ENCODE results near the gene VSIG1.
A peak's percentile ranks its signal among the peaks of the same experiment; 100 is the strongest.

Gene VSIG1

GRCh38 chrX:108044554-108045256 is at the start of gene VSIG1:
Gene VSIG1 (plus strand): TSS chrX:108045065. CDS start chrX:108045131, 66 bp downstream.
- DNase-seq (ENCODE audit: low spot score): no peak

- no peak for DNase-seq (ENCODE audit: low spot score)
Observed at GRCh38 chrX:107996124-107996523, 48.7 kb upstream of the VSIG1 start.

DNA sequence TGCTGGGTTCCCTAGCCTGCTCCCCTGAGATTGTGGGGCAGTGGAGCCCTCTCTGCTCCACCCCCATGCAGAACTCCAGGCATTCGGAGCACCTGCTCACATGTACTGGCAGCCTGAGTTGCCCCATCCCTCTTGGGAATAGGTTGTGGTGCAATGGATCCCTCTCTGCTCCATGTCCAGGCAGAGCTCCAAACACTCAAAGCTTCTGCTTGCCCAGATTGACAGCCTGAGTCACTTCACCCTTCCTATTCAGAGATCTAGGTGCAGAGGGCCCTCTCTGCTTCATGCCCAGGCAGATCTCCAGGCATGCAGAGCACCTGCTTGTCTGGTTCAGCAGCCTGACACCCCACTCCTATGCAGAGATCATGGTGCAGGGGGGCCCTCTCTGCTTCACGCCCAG is 44.1 kb upstream of the VSIG1 start:
- no peak for DNase-seq (ENCODE audit: low spot score)

- DNase-seq (ENCODE audit: low spot score): peak; percentile 68
Observed at GRCh38 chrX:108001218-108001814, 43.5 kb upstream of the VSIG1 start.

DNA sequence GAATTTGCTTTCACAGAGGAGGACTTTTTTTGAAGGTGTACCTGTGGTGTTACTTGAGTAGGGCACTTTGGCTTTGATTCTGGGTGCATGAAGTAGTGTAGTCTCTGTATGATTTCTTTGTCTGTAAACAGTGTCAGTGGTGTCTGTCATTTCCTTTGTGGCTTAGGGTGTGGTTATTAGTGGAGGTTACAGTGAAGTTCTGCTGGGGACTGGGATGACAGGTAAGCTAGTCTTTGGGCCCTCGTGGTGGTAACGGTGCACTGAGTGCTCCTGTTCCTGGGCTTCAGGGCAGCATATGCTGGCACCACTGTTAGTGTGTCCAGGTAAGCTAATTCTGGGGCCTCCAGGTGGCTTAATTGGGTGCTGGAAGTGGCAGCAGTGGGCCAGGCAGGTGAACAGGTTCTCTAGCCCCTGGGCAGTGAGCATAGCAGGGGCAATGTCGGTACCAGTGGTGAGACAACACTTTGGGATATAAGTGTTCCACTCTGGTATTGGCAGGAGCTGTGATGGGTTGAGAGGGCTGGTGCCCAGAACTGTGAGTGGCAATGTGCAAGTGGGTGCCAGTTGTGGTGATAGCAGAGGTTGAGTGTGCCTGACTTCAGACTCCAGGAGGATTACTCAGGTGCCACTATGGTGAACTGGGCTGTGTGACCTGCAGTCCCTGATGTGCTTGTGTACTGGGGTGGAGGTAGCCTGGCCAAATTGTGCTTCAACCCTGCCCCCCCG is 26.0 kb upstream of the VSIG1 start:
- no peak for DNase-seq (ENCODE audit: low spot score)

GRCh38 chrX:108019382-108019875 is 25.4 kb upstream of the VSIG1 start:
- no peak for DNase-seq (ENCODE audit: low spot score)

DNA sequence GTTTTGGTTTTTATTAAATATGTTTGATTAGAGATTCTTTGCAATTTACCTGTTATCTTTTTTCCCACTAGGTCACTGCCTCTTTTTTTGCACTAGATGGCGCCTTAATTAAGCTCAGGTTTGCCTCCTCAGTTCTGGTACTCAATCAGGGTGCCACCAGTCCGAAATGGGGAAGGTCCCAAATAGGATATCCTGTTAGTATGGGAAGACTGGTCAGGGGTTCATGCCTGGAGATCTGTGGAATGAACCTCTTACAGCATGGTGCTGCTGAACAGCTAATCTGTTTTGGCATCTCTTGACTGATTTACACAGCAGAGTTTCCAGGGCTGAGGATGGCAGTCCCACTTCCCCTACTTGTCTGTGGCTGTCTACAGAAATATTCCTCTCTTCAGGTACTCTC is 24.2 kb upstream of the VSIG1 start:
- DNase-seq (ENCODE audit: low spot score): peak; percentile 51

- DNase-seq (ENCODE audit: low spot score): no peak
Observed at GRCh38 chrX:108022491-108023089, 22.3 kb upstream of the VSIG1 start.

- DNase-seq (ENCODE audit: low spot score): no peak
Observed at GRCh38 chrX:108025376-108025775, 19.5 kb upstream of the VSIG1 start.

GRCh38 chrX:108025954-108026600 is 18.8 kb upstream of the VSIG1 start:
- no peak for DNase-seq (ENCODE audit: low spot score)

GRCh38 chrX:108028854-108029253 is 16.0 kb upstream of the VSIG1 start:
- no peak for DNase-seq (ENCODE audit: low spot score)

GRCh38 chrX:108029928-108030711 is 14.7 kb upstream of the VSIG1 start:
- DNase-seq (ENCODE audit: low spot score): no peak

- no peak for DNase-seq (ENCODE audit: low spot score)
Observed at GRCh38 chrX:108032944-108033343, 11.9 kb upstream of the VSIG1 start.

DNA sequence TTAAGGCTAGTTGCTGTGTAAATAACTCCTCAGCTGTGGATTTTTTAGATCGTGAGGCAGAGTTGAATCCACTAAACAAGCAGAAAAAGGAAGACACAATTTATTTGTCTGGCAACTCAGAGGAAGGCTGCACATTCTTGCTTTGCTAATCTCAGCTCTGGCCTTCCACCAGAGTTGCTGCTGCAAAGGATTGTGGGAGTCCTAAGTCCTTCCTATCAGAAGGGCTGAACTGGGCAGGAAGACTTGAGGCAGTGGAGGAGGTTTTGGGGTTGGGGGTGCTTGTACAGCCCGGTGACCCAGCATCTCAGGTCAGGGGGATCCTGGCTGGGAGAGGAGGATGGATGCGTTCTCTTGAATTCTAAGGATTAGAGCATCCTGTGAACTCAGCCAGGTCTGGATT is 11.0 kb upstream of the VSIG1 start:
- DNase-seq (ENCODE audit: low spot score): no peak

DNA sequence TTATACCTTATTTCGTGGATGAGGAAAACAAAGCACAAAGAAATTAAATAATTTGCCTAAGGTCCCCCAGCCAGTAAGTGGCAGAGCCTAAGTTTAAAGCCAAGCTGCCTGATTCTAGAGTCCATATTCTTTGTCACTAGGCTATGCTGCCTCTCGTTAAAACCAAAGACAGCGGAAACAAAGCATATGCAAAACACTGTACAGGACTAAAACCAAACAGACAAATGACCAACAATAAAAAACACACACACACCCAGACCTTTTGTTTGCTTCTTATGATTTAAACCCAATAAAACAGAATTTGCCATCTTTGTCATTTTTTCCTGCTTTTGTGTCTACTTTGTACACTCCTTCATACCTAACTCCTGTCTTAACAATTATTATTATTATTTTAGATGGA is 10.1 kb upstream of the VSIG1 start:
- DNase-seq (ENCODE audit: low spot score): no peak

DNA sequence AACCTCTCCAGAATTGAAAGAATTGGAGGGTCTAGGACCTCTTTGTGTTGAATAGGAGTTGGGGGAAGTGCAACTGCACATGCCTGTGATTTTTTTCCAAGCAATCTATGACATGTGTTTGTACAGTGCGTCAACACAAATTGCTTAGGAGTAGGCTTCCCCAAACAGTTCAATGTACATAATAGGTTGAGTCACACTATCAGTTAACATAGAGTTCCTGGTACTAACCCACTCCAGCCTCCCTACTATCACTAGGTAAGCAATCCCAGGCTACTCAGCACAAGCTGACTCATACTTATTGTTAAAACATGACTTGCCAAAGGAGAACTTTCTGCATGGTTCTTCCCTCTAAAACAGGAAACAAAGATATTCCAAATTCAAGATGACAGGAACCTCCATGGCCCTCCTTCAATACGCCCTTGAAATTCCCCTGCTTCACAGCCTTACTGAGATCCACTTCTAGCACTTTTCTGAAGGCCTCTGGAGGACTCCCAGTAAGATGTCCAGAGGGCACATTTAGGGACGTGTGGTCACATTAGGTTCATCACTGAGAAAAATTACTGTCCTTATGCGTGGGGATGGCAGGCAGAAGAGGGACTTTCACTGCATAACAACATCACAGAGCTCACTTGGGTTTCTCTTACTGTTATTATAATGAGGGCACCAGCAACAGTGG is 8.4 kb upstream of the VSIG1 start:
- DNase-seq (ENCODE audit: low spot score): peak; percentile 44

DNA sequence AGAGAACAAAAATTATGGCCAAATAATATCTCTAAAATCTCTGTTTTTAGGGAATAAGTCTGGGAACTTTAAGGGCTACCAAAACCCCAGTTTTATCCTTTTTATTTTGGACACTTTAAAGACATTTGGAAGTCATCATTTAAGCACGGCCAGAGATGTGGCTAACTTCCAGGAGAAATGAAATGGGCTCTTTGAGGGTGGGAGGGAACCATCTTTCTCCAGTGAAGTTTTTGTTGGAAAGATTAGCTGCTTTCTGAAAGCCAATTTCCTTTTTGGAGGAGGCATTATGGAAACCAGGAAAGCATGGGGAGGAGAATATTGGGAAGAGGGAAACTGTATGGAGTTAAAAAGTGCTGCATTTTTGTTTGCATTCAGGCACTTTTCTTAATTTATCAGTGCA is 4.8 kb downstream of the VSIG1 start:
- DNase-seq (ENCODE audit: low spot score): no peak

GRCh38 chrX:108053218-108053617 is 8.4 kb downstream of the VSIG1 start:
- no peak for DNase-seq (ENCODE audit: low spot score)

DNA sequence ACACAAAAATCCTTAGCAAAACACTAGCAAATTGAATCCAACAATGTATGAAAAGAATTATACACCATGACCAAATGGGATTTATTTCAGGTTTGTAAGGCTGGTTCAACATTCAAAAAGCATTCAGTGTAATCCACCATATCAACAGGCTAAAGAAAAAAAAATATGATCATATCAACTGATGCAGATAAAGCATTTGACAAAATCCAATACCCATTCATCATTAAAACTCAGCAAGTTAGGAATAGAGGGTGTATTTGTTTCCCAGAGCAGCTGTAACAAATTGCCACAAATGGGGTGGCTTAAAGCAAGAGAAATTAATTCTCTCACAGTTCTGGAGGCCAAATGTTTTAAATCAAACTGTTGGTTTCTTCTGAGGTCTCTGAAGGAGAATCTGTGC is 10.7 kb downstream of the VSIG1 start:
- DNase-seq (ENCODE audit: low spot score): no peak

GRCh38 chrX:108059801-108060200 is 14.9 kb downstream of the VSIG1 start:
- DNase-seq (ENCODE audit: low spot score): no peak

DNA sequence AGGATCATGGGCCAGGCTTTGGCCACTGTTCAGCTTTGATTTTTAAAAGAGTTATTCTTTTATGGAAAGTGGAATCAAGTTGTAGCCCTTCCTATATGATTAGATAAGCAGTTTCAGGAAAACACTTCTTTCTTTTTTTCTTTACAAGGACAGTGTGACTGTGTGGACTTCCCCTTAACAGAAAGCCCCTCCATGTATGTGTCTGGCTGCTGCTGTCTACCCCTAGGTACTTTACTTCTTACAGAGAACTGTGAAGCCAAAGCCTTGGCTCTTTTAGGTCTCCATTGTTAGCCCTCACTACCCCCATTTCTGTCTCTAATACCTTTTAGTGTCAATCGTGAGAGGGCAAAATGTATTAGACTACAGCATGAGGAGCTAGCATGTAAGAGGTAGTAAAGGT is 19.1 kb downstream of the VSIG1 start:
- DNase-seq (ENCODE audit: low spot score): no peak
